Aorta (tissue), 5 donors: Measurements from ENCODE around the gene SNAI1. TPM values are rescaled to one million over a fixed set of nuclear protein-coding genes. Genes with fewer than 3 reads are reported as not detected.

Experiments used
- ATAC-seq: fragments of 200-7000 bp; cut with Tn5 transposase; one replicate; pipeline ENCODE4 v1.9.1; 2022; ENCODE audit warnings: moderate library complexity; ENCODE audit not compliant: low FRiP score
- DNase-seq, 2 donors: peaks; one replicate each; pipeline ENCODE4 v3.0.0-alpha.2; 2020
- H3K27ac ChIP-seq, 2 donors: one replicate each; pipeline ENCODE4 v1.5.1; 2013; ENCODE audit warnings: low read length in 2 of 2, mild to moderate bottlenecking in 2 of 2, moderate library complexity in 2 of 2, control low read depth in 1 of 2, inconsistent platforms in 1 of 2, low read depth in 1 of 2
- H3K27me3 ChIP-seq, 2 donors: one replicate each; pipeline ENCODE4 v1.6.1; 2013; ENCODE audit warnings: control low read depth in 1 of 2, low read length in 1 of 2, mild to moderate bottlenecking in 1 of 2, moderate library complexity in 1 of 2; ENCODE audit not compliant: insufficient read depth in 2 of 2, control insufficient read depth in 1 of 2
- H3K36me3 ChIP-seq, 2 donors: one replicate each; pipeline ENCODE4 v1.6.1; 2013; ENCODE audit warnings: control low read depth in 1 of 2, low read length in 1 of 2, mild to moderate bottlenecking in 1 of 2; ENCODE audit not compliant: insufficient read depth in 2 of 2, control insufficient read depth in 1 of 2
- H3K4me1 ChIP-seq, 2 donors: one replicate each; pipeline ENCODE4 v1.6.1; 2013; ENCODE audit warnings: low read length in 2 of 2, control low read depth in 1 of 2, mild to moderate bottlenecking in 1 of 2, moderate library complexity in 1 of 2; ENCODE audit not compliant: insufficient read depth in 2 of 2, control insufficient read depth in 1 of 2
- H3K4me3 ChIP-seq, 2 donors: one replicate each; pipeline ENCODE4 v1.5.1; 2013; ENCODE audit warnings: low read length in 2 of 2, control low read depth in 1 of 2, mild to moderate bottlenecking in 1 of 2
- H3K9me3 ChIP-seq: one replicate; pipeline ENCODE4 v1.6.1; 2013; ENCODE audit warnings: mild to moderate bottlenecking, low read length; ENCODE audit not compliant: control insufficient read depth
- WGBS, 2 donors: extraction: QIAGEN DNeasy Blood & Tissue Kit; methylation state at CpG; one replicate each; pipeline ENCODE4 v1.1.7; 2013; 5-methylcytosine and 5-hydroxymethylcytosine counted together
- intact Hi-C, 2 donors: fragments of 100-400 bp; cut with DNase I; formaldehyde crosslinking; loops; one replicate each; pipeline versions ENCODE4 v1.14.2 to v1.15.0; 2022
- polyA plus RNA-seq, 2 donors: library from polyadenylated mRNA; stranded (reverse); fragments of 200-250 nt; gene quantifications; one replicate each; pipeline ENCODE4 v1.2.3, GENCODE V29; 2013
- total RNA-seq, 2 donors: library from RNA; stranded (reverse); fragmentation: NEBNext Ultra II Directional; extraction: Animal tissue kit (Norgen Biotek cat#: 25700); gene quantifications; one replicate each; pipeline ENCODE4 v1.2.1, GENCODE V29; 2021
- donor health status: healthy with polysubstance abuse.
- donor health status: Bipolar disorder and iron deficiency.
- donor health status: DM: no; HTN: no; CAD: no.
- donor health status: DM: no; HTN: no; CAD: no.
- donor health status: DM: yes; HTN: yes; CAD: no.

SNAI1 gene
- total and polyA plus RNA-seq, 4 donors = 7.8 to 44.7 (median 9.3) TPM

DNA sequence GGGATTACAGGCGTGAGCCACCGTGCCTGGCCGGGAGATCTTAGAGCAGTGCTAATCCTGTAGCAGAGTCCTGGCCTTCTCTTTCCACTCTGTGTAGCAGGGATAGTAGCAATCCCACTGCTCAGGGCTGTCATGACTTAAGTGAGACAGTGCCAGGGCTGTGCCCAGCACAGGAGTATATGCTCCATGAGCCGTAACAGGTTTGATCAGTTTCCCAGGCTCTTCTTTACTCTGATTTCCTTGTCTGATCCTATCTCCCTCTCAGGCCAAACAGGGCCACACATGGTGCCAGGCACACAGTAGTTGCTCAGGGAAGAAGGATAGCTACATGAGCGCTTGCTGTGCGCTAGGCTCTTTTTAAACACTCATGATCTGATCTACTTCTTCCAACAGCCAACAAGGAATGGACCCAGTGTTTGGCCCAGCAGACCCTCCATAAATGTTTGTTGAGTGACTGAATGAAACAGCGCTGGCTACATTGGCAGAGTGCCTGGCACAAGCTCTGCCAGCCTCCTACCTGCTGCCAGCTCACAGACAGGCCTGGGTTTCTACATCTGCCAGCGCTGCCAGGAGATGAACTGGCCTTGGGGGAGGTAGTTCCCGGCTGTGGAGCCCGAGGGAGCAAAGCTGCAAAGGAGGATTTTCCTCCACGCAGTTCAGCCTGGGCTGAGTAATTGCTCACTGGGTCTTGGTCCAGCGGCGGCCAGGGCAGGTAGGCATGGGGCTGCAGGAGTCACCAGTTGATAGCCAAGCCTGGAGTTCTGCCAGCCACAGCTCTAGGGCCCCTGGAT is 36.9 kb downstream of the SNAI1 start:
- no peaks in the 10 kb centered on the region for H3K36me3 ChIP-seq
- DNase-seq = no peak
- no peaks in the 10 kb centered on the region for H3K9me3 ChIP-seq
- WGBS, 2 donors = 44 to 48% methylated on average over 13 of the region's 13 CpGs
- intact Hi-C loops = no loop called here
- H3K4me1 ChIP-seq = no peaks in the 10 kb centered on the region
- ATAC-seq = no peak
- no peak overlapping the region for H3K27ac ChIP-seq
- no peaks in the 10 kb centered on the region for H3K27me3 ChIP-seq
- H3K4me3 ChIP-seq = no peak overlapping the region

GRCh38 chr20:50020288-50020687 is 37.5 kb downstream of the SNAI1 start:
- Histone ChIP-seq H3K27ac (no peak overlapping the region), H3K4me3 (no peak overlapping the region), H3K36me3 (no peaks in the 10 kb centered on the region), H3K4me1 (no peaks in the 10 kb centered on the region), H3K9me3 (no peaks in the 10 kb centered on the region), H3K27me3 (no peaks in the 10 kb centered on the region)
- intact Hi-C loops = no loop called here
- no peak for ATAC-seq
- DNase-seq = no peak
- WGBS, 2 donors = 58 to 72% methylated on average over 3 of the region's 3 CpGs

DNA sequence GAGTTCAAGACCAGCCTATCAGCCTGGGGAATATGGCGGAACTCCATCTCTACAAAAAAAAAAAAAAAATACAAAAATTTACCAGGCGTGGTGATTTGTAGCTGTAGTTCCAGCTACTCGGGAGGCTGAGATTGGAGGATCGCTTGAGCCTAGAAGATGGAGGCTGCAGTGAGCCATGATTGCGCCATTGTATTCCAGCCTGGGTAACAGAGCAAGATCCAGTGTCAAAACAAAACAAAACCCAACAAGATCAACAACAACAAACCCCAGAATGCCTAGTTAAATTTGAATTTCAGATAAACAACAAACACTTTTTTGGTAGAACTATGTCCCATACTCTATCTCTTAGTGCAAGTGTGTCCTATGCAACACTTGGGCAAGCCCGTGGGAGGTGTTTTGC is 39.9 kb downstream of the SNAI1 start:
- DNase-seq (no peak), ATAC-seq (no peak)
- intact Hi-C loops = no loop called here
- H3K36me3 ChIP-seq = no peaks in the 10 kb centered on the region
- no peaks in the 10 kb centered on the region for H3K9me3 ChIP-seq
- no peaks in the 10 kb centered on the region for H3K27me3 ChIP-seq
- 95 to 97% methylated on average over 6 of the region's 6 CpGs for WGBS, 2 donors
- no peak overlapping the region for H3K4me3 ChIP-seq
- H3K27ac ChIP-seq = no peak overlapping the region
- no peaks in the 10 kb centered on the region for H3K4me1 ChIP-seq

DNA sequence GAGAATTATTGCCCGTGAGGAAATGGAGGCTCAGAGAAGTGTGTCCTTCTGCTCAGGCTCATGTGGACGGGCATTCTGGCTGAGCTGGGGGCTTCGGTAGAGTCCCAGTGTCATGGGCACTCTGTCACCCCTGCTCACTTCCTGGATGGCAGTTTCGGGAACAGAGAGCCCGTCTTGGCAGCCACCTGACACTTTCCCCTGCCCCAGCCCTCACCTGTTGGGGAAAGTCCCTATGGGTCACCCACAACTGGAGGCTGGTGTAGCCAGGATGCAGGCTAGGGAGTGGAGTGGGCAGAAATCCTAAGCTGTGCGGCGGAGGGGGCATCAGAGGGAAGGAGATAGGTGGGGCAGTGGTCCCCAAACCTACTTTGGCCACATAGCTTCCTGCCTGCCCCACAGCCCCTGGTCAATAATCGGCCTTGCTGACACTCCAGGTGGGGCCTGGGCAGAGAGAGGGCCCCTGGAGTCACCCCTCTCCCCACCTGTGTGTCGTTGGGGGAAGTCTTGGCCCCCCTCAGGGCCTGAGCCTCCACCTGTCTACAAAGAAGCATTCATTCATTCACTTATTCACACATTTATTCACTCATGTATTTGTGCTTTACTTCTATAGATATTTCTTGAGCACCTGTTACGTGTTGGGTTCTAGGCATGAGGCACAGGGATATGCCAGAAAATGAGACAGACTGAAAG is 40.5 kb downstream of the SNAI1 start:
- no peak overlapping the region for H3K4me3 ChIP-seq
- WGBS, 2 donors = 90 to 94% methylated on average over 10 of the region's 10 CpGs
- intact Hi-C loops = no loop called here
- H3K4me1 ChIP-seq = no peaks in the 10 kb centered on the region
- no peaks in the 10 kb centered on the region for H3K27me3 ChIP-seq
- ATAC-seq = no peak
- no peaks in the 10 kb centered on the region for H3K36me3 ChIP-seq
- H3K27ac ChIP-seq = no peak overlapping the region
- DNase-seq = no peak
- H3K9me3 ChIP-seq = no peaks in the 10 kb centered on the region

- H3K4me3 ChIP-seq = no peak overlapping the region
- no peak for DNase-seq
- no peaks in the 10 kb centered on the region for H3K9me3 ChIP-seq
- intact Hi-C loops = no loop called here
- no peak for ATAC-seq
- H3K4me1 ChIP-seq = no peaks in the 10 kb centered on the region
- no peaks in the 10 kb centered on the region for H3K36me3 ChIP-seq
- no peaks in the 10 kb centered on the region for H3K27me3 ChIP-seq
- peak overlapping the region; percentile 16 to 82 for H3K27ac ChIP-seq
- WGBS, 2 donors = 32 to 34% methylated on average over 7 of the region's 7 CpGs
Measured at GRCh38 chr20:50026746-50027575, 44.2 kb downstream of the SNAI1 start.

GRCh38 chr20:50027611-50028105 is 44.9 kb downstream of the SNAI1 start:
- Histone ChIP-seq H3K27me3 (no peaks in the 10 kb centered on the region), H3K27ac (peak overlapping the region in 1 of 2 donors; percentile 41), H3K4me3 (no peak overlapping the region), H3K4me1 (no peaks in the 10 kb centered on the region), H3K9me3 (no peaks in the 10 kb centered on the region), H3K36me3 (no peaks in the 10 kb centered on the region)
- ATAC-seq (peak; percentile 80), DNase-seq (peak; percentile 93 to 96)
- 7 to 8% methylated on average over 10 to 12 of the region's 12 CpGs for WGBS, 2 donors
- intact Hi-C loops = no loop called here

DNA sequence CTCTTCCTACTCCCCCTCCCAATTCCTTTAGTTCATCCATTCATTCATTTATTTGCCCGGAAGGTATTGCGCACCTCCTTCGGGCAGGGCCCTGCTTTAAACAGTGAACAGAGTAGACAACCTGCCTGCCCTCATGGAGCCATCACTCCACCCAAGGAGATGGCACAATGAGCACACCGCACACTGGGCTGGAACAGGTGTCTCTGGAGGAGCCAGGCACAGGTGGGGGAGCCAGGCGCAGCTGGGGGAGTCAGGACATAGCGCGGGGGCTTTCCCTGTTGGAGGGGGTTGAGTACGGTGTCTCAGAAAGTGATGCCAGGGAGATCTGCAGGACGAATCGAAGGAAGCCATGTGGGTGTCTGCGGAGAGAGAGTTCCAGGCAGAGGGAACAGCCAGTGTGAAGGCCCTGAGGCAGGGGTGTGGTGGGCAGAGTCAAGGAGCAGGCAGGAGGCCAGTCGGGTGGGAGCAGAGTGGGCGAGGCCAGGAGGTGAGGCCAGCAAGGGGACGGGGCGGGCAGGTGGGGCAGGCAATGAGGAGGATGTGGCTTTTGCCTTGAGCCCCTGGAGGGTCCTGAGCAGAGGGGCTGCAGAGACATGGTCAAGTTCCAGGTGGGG is 46.4 kb downstream of the SNAI1 start:
- DNase-seq = no peak
- Histone ChIP-seq H3K36me3 (no peaks in the 10 kb centered on the region), H3K9me3 (no peaks in the 10 kb centered on the region), H3K4me3 (no peak overlapping the region), H3K27ac (no peak overlapping the region), H3K4me1 (no peaks in the 10 kb centered on the region), H3K27me3 (no peaks in the 10 kb centered on the region)
- 96 to 99% methylated on average over 15 of the region's 15 CpGs for WGBS, 2 donors
- ATAC-seq = no peak
- intact Hi-C loops = no loop called here

DNA sequence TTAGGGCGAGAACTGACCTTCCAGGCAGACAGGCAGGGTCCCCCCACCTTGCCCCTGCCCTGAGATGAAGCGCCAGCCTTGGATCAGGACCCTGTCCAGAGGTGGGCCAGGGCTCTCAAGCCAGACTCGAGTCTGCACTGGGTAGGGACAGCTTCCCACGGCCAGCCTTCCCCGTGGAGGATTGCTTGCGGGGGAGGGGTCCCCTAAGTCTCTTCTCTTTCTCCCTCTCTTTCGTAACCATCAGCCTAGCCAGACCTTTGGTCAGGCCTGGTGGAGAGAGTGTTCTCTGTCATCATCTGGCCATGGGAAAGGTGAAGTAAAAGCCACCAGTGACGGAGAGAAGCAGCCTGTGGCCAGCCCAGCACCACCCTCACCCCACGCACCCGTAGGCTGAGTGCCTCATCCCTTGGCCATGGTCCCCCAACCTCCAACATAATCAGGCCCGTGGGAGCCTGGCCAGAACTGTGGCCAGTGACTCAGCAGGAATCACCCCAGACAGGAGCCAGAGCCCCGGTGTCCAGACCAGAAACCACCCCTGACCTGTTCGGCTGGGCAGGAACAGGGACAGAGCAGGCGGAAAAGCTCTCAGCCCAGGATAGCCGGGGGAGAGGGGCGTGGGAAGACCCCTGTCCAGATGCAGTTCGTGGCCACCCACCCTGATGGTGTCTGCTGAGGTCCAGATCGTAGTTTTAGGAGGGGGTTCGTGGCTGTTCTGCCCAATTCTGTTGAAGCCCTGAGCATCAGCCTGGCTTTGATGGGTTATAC is 47.1 kb downstream of the SNAI1 start:
- Histone ChIP-seq H3K4me3 (no peak overlapping the region), H3K27me3 (no peaks in the 10 kb centered on the region), H3K9me3 (no peaks in the 10 kb centered on the region), H3K27ac (no peak overlapping the region), H3K36me3 (no peaks in the 10 kb centered on the region), H3K4me1 (peaks cover 0 to 4% of the 10 kb centered on the region in 2 donors)
- intact Hi-C loops = no loop called here
- 51 to 57% methylated on average over 19 of the region's 19 CpGs for WGBS, 2 donors
- DNase-seq (peak; percentile 92 to 94), ATAC-seq (peak; percentile 12)
